Stimulated activated CD4-positive, alpha-beta T cell treated with anti-CD3 and anti-CD28 coated beads, TNF-alpha, amount 100 ng/mL, for 4 hours (primary cell): Measurements from ENCODE around the gene SHISA6.

Experiments used
- DNase-seq, 3 experiments: peaks; one replicate each; pipeline ENCODE4 v3.0.0-alpha.2; 2020; ENCODE audit warnings: low read depth in 3 of 3

SHISA6 gene

DNA sequence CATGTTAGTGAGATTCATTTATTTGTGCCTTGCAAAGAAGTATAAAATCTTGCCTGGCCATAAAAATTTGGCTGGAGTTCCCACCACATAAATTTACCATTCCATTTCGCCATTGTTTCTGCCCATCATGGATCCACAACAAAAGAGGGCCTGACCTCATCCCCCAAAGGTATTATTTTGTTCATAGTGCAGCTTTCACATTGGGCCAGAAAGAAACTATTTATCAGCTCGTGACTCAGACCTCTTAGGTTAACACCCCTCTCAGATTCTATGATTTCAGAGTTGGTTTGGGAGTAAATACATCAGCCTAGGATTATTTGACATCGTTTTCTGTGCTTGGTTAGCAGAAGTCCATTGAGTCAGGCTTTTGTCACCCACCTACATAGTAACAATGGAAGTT lies 108.1 kb downstream of the SHISA6 start:
- DNase-seq = no peak

DNA sequence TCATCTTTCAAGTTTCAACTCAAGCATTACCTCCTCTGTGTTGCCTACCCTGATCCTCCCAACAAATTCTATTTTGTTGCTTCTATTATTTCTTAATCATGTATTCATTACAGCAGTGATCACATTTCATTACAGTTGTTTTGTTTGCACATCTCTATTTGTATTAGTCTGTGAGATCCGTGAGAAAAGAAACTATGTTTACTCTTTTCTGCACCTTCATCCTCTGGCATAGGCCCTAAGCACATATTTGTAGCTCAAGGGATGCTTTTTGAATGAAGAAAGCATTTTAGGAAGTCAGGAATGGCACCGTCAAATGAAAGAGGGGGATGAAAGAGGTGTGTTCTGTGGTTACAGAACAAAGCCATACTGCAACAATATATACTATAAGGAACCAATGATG lies 110.5 kb downstream of the SHISA6 start:
- DNase-seq = no peak

DNA sequence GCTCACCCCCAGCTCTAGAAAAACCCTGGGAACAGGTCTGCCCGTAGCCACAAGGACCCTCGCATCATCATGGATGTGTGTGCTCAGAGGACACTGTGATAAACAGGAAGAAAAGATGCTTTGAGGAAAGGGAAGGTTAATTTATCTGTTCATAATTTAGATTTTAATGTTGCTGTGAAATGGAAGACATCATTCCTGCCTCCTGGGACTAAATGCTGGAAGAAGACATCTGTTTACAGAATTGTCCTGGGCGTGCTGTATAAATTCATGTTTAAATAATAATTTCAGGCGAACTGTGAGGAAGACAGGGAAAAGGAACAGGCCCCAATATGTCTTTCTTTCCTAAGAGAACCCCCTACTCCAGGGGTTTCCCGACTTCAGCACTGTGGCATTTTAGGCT lies 112.6 kb downstream of the SHISA6 start:
- no peak for DNase-seq

DNA sequence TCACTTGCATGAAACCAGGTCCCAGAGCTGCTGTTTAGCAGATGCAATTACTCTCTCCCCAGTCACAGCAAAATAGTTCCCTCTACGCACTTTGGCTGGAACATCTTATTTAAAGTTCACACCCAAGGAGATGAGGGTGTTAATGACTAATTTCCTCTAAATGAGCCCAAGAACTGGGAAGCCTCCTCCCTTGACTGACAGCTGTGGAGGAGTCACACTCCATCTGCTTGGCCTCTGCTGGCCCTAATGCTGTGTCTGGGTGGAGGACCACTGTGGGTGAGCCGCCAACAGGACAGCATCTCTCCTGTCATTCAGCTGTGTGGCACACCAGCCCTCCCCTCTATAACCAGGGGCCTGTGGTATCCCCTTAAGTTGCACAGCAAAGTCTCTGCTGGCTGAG lies 115.4 kb downstream of the SHISA6 start:
- no peak for DNase-seq

DNA sequence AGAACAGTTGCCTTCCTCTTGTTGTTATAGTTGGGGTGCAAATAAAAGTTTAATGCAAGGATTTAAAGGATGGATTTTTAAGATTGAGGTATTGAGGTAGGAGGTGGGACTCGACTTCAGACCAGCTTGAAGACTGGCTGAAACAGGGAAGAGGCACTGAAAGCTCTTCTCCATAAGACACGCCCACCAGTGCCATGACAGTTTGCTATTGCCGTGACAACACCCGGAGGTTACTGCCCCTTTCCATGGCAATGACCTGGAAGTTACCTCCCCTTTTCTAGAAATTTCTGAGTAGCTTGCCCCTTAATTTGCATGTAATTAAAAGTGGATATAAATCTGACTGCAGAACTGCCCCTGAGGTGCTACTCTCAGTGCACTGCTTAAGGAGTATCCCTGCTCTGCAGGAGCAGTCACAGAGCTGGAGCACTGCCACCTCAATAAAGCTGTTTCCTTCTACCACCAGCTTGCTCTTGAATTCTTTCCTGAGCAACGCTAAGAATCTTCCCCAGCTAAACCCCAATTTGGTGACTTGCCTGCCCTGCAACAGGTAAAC lies 122.6 kb downstream of the SHISA6 start:
- no peak for DNase-seq

DNA sequence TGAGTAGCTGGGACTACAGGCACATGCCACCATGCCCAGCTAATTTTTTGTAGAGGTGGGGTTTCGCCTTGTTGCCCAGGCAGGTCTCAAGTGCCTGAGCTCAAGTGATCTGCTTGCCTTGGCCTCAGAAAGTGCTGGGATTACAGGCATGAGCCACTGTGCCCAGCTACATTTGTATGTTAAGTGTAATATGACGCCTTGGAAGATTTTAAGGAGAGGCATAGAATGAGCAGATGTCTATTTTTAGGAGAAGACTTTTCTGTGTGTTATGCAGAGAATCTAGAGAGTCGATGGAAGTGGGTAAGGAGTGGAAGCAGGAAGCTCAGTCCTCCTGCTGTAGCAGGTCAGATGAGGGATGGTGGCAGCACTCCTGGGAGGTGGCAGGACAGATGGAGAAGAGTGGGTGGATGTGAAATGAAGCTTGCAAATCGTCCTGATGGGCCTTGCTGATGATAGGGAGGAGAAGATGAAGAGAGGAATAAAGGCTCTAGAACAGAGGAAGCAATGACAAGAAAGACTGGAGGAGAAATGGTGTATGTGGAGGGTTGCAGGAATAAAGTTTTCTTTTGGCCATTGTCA lies 125.3 kb downstream of the SHISA6 start:
- DNase-seq = no peak

DNA sequence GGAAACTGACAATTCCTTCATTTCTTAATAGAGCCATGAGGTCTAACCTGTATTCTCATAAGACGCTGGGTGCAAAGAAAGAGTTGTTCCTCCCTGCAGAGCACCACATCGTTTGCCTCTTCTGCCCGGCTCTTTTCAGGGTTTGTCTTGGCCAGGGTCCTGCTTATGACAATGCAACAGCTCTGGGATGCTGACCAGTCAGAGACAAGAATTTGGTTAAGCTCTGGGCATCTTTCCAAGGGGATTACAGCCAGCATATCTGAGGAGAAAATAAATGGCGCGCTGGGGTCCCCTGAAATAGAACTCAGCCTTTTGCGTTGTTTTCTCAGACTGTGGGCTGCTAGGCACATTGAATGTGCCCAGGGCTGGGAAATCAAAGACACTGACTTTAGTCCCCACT lies 128.6 kb downstream of the SHISA6 start:
- DNase-seq = no peak

DNA sequence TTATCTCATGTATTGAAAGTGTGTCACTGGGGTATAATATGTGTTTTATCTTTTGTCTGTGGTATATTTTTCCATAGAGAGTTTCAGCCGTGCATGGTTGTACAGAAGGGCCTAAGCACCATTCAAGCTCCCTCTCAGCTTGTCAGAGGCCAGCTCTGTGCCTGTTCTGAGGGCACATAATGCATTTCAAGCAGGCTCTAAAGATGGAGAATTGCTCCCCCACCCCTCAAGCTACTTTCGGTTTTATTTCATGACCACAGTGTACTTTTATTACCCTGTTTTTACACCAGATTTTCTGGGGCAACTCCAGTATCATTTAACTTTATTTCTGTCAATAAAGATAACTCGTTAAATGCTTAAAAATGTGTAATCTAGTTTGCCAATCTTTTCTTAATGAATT lies 131.7 kb downstream of the SHISA6 start:
- DNase-seq = no peak

DNA sequence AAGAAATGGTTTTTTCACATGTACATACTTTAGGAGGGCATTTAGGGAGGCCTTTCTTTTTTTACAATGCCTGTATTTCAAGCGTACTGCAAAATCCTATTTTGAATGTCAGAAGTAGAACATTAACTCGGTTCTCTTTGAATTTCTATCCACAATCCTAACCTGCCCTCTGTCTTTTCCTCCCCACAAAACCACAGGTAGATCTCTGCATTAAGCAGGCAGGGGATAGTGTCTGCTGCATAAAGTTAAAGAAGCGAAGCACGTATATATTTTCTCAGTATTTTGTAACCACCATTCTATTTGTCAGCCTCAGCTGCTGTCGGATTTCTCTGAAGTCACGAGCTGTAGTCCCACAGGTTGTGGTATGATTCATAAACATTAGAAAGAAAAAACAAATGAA lies 137.5 kb downstream of the SHISA6 start:
- no peak for DNase-seq

DNA sequence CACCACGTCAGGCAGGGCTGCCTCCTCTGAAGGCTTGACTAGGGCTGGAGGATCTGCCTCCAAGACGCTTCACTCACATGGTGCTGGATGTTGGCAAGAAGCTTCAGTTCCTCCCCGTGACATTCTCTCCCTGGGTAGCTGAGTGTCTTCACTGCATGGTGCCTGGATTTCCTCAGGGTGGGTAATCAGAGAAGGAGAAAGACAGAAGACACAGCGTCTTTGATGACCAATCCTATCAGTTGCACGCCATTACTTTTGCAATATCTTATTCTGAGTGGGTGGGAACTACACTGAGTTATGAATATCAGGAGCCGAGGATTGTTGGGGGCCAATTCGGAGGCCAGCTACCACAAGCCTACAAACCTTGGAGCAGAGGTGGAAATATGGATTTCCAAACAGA lies 139.7 kb downstream of the SHISA6 start:
- no peak for DNase-seq

DNA sequence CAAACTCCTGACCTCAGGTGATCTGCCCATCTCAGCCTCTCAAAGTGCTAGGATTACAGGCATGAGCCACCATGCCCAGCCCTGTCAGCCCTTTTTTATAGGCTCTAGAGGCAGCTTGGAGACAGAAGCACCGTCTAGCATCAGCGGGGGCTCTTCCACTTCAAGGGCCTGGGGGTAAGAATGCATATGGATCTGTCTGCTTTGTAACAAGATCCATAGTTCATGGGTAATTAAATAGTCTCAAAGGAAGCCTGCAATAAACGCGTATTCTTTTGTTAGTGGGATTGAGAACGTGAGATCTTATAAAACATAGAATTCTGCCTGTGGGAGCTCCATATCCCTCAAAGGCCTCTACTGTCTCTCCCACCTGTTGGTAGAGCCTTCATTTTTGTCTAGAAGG lies 142.1 kb downstream of the SHISA6 start:
- DNase-seq = no peak

DNA sequence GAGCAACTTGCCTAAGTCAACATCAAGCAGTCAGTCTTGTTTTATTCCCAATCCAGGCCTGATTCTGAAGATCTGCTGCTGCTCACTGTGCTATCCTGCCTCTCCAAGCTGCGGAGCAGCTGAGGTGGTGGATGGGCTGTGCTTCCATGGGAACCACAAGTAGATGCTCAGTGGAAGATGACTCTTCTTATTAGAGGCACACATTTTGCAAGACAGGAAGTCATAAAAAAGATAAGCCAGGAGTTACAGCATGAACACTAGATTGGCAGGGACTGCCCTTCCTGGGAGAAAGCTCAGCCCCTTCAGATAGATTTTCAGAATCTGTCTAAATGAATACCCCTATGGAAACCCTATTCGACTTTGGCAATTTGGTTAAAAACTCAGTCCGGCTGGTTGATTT lies 143.1 kb downstream of the SHISA6 start:
- DNase-seq = no peak

DNA sequence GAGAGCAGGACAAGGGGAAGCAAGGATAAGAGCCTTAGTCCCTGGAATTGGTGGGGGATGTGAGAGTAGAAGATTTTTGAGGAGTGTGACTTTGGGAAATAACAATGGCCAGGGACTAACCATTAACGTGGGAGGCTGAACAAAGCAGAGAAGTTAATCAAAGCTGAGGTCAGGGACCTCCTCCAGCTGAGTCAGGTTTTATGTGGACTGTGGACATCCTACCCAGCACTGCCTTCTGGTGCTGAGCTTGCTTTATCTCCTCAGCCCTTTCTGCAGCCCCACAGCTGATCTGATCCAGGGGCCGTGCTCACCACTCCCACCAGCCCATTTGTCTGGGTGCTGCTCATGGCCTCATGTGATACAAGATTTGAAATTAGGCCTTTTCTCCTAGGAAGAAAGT lies 146.6 kb downstream of the SHISA6 start:
- DNase-seq = no peak

DNA sequence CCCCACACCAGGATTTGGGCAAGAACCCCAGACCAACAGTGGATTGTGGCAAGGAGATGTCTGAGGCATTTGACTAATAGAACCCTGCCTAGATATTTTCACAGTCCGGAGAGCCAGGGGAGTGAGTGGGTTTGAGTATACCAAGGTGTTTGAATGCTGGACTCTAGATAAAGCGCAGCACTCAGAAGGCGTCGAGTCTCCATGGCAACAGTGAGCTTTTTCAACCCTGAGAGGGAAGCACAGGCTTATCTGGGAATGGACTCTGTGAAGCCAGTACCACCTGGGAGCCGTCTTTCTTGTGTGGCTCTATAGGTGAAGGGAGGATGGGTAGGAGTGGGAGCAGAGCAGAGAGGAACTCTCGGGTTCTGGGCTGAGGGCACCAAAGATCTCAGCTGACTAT lies 147.0 kb downstream of the SHISA6 start:
- no peak for DNase-seq

DNA sequence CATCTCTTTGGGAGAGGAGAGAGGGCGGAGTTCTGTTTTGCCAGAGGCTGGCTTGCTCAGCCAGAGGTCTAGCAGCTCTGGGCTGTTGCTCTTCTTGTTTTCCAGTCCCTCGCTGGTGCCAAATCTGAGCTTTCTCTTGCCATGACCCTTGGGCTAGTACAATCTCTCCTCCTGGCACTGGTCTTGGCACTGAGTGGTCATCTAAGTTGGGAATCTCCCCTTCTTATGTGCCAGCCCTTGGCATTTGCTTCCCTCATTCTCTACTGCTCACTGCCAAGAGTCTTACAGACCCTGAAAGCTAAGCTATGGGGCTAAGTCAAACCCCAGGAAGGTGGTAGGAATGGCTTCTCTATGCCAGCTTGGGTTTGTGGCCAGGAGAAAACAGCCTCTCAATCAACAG lies 148.6 kb downstream of the SHISA6 start:
- DNase-seq = no peak

DNA sequence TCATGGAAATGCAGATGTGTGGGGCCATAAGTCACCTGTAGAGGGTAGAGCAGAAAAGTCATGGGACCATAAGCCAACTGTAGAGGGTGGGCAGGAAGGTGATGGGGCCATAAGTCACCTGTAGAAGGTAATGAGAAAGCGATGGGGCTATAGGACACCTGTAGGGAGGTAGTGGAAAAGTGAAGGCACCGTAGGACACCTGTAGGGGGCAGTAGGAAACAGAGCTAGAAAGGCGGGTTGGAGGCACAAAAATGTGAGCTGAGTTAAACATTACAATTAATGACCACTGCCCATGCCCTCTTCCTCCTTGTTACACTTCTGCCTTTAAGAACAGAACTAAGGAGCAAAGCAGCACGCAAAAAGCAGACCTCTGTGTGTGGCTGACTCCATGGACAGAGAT lies 150.1 kb downstream of the SHISA6 start:
- DNase-seq = no peak

DNA sequence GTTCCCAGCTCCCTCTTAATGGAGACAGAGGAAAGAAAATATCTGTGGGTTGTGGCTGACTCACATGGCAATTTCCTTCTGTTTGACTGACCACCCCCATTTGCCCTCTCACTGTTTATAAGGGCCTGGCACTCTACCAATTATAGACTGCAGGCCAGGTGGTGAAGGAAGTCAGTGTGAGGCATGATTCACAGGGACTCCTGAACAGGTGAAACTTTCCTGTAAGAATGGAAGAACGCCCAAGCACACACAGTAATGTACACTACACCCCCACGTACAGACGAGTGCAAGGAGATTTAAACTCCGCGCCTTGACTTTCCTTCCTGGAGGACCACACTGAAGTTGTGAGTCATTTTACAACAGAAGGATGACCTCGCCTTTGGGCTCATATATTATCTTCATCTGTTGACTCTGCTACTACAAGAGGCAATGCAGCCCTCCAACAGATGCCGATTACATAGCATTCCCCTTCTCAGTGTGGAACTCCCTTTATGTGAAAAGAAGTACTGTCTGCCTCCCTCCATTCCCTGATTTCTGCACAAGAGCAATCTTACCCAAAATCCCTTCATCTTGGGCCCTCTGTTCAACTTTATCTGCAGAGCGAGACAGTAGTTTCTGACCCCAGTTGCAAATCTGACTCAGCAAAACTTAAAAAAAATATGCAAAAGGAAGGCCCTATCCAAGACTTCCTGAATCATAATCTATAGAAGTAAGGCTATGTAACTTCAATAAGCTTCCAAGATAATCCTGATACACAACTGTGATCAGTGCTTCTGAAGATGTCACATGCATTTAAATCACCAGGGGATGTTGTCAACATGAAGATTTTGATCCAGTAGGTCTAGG lies 163.6 kb downstream of the SHISA6 start:
- no peak for DNase-seq

DNA sequence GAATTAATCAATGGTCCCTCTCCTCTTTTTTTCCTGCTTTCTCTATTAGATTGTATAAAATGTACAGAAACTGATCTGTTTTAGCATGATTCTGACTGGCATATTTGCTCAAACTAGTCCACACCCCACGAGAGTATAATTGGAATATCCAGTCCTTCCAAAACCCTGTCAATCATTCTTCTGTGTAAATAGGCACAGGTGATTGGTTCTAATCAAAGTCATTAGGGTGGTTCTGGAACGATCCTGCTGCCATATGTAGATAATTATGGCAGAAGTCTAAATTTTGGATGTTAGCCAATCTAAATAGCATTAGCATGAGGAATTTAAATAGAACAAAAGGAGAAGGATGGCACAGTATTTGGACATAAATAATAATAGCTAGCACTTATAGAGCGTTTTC lies 165.7 kb downstream of the SHISA6 start:
- no peak for DNase-seq

DNA sequence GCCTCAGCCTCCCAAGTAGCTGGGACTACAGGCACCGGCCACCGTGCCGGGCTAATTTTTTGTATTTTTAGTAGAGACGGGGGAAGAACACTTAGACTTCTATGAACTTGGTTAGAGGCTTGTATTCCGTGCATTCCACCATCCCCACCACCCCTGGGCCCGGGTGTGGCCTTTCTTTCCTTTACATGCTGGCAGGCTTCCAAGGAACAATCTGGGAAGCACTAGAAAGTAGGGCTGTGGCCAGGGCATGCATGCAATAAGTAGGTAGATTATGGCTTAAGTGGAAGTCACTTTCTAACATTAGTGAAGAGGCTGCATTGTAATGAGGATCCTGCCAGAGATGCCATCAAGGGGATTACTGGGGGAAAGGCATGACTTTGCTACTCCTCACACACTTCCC lies 171.6 kb downstream of the SHISA6 start:
- DNase-seq = no peak

DNA sequence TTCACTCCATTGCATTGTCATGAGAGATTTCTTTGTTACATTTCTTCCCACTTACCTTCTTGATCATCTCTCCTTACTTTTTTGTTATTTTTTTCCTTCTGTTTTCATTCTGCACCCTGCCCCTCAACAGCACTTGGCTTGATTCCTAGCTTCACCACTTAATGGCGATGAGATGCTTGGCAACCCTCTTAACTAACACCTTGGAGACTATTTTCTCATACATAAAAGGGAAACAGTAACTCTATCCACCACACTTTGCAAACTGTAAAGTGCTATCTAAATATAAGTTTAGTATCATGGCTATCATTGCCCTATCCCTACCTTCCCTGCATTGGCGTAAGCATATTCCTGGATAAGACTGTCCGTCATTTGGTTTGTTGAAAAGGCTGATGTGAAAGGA lies 177.3 kb downstream of the SHISA6 start:
- DNase-seq = no peak

DNA sequence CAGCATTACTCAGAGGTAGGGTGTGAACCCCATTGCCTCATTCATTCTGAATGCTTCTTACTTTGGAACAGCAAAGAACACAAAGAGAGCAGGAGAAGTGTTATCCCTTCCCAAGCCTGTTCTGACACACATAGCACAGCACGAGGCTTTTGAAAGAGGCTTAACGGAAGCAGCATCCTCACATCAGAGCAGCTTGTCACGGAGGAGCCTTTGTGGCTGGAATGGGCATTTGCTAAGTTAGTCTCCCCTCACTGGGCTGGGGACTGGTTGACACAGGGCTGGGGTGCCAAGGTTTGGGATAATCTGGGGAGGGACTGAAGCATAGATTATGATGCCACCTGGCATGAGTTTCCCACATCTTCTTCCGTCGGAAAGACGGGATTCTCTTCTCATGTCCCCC lies 189.7 kb downstream of the SHISA6 start:
- DNase-seq = no peak

DNA sequence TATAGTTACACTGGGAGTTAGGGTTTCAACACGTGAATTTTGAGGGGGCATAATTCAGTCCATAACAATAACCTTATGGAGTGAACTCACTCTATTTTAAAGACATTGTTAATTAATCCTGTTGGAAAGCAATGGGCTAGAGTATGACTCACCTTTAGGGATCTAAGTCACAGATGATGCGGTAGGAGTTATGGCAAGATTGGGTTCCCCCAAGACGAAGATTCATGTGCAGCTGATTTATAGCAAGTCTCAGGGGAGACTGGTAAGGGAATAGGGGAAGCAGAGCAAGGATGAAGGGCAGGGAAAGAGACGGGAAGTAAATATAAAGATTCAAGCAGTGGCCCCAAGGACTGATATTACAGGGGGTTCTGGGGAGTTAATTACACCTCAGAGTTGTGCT lies 197.7 kb downstream of the SHISA6 start:
- no peak for DNase-seq

DNA sequence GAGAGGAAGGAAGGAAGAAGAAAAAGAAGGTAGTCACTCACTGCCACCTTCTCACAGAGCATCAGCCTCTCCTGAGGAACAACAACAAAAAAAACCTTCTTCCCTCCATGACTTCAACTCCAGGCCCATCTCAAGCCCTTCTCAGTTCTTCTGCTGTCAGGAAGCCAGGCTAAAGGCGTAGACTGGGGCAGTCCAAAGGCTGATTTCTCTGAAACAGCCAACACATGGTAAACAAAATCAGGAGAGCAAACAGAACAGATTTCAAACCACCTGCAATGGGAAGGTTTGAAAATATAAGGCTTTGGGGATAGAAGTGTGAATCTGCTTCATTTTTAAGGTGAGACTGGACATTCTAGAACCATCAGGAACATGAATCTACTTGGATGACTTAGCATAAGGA lies 200.0 kb downstream of the SHISA6 start:
- no peak for DNase-seq

DNA sequence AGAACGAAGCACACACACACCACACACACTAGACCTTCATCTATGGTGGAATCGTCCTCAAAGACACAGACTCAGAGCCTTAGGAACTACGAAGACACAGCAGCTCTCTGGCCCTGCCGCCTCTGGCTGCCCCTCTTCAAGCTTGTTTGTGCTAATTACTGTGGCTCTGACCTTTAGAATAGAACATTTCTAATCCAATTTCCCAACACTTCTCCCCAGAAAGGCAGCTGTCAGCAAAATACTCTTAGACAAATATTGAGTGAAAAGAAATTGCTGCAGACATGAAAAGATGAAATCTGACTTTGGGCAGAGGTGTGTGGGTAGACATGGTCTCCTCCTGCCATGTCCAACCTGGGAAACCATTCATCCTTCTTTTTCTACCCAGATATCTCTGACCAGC lies 205.3 kb downstream of the SHISA6 start:
- DNase-seq = no peak
